GM21723 (cell line): ENCODE data around the gene ACP7.
"Not testable (repeated sequence)": the region's sequence is repeated elsewhere in the genome, so short reads cannot be mapped to it uniquely, and the experiment has no call there.

Experiments used
- ATAC-seq: cut with Tn5 transposase; IDR thresholded peaks from one replicate; pipeline ENCODE4 v1.9.1; 2021; ENCODE audit warnings: mild to moderate bottlenecking, moderate library complexity; ENCODE audit not compliant: unreplicated experiment

ACP7 gene

DNA sequence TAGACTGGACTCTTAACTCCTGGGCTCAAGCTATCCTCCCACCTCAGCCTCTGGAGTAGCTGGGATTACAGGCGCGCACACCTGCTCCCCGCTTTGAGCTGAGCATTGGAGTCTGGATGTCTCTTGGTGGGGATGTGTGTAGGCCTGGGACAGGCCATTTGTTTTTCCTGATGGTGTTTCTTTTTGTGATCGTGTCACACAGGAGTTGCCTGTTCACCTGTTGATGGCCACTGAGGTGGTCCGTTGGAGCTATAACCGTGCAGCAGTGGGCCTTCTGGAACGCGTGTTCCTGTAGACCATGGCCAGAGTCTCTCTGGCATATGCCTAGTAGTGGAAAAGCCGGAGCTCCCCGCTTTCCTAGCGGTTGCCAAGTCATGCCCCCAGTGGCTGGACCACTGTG is 44.9 kb downstream of the ACP7 start:
- no peak for ATAC-seq

DNA sequence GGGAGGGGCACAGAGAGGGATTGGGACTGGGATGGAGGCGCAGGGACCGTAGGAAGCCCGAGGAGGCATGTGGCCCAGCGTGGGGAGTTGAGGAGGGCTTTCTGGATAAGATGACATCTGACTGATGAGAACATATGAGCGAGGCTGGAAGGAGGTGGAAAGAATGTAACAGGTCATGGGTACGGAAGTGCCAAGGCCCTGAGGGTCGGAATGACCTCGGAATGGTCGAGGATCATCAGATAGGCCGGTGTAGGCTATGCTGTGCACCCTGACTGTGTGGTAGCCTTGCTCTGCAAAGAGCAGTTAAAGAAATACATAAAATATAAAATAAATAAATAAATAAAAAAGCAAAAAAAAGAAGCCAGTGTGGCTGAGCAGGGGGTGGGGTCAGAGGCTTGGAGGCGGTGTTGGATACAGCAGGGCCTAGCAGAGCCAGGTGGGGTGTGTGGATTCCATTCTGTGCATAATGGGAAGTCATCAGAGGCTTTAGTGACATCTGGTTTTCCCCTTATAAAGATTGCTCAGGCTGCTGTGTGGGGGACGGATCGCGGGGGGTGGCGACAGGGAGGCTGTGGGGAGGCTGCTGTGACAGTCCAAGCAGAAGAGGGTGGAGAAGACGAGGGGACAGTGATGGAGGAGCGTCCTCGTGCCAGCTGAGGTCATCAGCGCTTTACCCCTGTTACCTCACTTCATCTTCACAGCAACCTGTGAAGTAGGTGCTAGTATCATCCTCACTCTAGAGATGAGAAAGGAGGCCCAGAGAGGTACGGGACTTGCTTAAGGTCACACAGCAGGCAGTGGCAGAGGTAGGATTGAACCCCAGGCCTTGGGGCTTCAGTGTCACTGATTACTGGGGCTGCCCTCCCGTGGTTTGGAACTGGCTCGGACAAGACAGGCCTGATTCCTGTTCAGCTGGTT is 46.4 kb downstream of the ACP7 start:
- no peak for ATAC-seq

DNA sequence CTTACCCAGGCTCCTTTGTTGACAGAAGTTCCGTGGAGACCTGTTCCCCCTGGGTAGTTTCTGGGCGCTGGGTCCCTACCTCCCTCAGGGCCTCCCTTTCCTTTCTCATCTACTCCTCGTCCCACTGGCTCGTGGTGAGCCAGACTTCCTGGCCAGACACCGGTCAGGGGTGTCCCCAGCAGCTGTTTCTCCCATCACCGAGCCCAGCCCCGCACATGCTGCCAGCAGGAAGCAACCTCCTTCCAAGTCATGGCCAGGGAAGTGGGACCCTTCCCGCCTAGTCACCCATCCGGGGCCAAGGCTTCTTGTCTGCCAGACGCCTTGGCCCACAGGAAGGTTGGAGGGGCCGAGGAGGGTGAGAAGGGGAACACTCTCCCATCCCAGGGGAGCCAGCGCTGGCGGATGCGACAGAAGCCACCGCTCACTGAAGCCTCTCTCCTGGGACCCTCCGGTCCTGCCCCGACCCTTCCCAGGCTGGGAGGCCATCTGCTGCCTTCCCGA is 47.1 kb downstream of the ACP7 start:
- no peak for ATAC-seq

DNA sequence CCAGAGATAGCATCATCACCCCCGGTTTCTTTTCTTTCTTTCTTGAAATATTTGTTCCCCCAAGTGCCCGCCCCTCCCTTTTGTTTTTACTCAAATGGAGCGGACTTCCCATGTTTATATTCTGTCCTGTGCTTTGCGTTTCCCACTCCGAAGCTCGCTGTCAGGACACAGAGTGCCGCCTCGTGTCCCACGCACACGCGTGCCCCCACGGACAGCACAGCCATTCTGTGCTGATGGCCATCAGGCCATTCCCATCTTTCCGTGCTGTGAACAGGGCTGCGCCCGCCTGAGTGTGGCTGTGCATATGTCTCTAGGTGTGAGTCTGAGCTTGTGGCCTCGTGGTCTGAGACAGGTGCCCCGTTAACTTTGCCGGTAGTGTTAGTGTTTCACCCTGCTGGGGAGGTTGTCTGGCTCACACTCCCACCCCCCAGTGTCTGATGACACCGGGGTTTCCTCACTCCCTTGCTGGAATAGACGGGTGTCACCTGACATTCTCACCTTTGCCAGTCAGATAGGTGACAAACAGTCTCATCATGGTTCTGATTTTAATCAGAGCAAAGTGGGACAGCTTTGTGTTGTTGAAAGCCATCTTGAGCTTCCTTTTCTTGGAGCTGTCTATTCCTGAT is 48.3 kb downstream of the ACP7 start:
- ATAC-seq = no peak

DNA sequence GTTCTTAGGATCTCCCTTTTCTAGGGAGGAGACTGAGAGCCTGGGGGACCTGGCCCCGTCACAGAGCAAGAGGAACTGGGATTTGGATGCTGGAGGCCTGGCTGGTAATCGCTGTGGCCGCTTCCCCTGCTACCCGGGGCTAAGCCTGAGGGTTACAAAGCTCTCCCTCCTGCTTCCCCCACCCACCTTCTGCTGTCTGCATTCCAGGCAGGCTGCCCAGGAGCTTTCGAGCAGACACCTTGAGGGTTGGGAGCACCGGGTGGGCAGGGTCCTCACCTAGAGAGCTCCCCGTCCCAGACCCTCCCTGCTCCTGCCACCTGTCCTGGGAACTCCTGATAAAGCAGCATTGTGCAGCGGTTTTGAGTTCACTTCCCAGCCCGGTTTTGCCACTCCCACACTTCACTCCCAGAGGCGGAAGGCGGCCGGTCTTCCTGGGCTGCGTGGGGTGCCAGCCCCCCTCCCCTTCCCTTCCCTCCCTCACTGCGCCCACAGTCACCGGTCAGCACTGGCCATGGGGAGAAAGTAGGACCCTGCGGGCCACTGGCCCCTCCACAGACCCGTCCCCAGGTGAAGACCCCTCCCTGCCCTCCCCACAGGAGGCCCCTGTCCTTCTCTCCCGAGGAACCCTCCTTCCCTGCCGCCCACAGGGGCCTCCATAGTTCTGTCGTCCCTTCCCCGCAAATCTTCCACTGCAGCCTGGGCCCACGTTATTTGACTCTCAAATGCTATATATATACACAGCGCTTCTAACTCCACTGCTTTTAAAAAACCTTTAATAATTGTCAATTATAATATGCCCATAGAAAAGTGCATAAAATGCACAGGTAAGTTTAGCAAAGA is 49.5 kb downstream of the ACP7 start:
- ATAC-seq = no peak

DNA sequence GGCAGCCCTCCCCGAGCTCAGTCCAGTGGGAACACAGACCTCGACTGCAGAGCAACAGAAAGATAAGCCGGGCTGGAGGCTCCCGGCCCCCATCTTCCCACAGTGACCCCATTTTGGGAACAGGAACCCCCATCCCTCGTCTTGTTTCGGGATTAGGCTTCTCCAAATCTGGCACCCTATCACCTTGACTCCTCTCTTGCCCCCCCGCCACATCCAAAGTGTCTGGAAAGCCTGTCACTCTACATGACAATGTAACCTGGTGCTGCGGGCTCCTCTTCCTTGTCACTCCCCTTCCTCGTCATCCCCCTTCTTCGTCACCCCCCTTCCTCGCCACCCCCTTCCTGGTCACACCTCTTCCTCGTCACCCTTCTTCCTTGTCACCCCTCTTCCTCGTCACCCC is 51.5 kb downstream of the ACP7 start:
- ATAC-seq = no peak

DNA sequence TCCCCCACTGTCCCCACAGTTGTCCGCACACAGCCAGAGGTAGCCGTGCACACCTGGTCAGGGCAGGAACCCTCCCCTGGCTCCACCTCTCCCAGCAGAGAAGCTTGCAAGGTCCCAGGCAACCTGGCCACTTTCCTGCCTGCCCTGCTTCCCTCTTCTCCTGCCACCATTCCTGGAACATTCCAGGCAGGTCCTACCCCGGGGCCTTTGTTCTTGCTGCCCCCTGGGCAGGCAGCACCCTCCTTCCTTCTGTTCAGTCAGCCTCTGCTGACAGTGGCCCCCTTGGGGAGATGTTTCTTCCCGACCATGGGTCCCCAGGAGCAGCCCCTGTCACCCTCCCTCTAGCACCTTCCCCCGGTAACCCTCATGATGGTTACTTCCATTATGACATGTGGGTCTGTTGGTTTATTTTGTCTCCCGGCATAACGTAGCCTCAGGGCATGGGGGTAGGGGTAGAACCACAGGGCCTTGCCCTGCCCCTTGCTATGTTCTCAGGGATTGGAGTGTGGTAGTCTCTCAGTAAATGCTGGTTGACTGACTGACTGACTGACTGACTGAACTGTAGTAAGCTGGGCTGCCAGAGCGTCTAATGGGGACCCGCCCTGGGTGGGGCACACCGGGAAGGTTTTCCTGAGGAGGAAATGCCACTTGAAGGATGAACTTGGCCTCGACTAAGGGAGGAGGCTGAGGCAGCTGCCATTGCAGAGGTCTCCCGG is 52.2 kb downstream of the ACP7 start:
- ATAC-seq = no peak

DNA sequence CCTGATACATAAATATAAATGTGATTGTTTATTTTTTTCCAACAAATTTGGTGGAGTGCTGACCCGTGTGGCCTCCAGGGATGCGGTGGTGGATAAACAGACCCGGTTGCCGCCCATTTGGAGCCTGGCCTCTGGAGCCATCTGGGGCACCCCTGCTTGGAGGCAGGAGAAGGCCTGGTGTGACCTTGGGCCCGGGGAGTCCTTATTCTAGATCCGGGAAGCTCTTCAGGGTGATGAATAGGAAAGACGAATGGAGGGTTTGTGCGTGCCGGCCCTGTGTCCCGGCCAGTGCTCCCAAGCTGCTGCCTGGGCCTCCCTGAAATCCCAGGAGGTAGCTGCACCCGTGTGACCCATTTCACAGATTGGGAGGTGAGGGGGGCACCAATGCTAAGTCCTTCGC is 53.0 kb downstream of the ACP7 start:
- no peak for ATAC-seq

DNA sequence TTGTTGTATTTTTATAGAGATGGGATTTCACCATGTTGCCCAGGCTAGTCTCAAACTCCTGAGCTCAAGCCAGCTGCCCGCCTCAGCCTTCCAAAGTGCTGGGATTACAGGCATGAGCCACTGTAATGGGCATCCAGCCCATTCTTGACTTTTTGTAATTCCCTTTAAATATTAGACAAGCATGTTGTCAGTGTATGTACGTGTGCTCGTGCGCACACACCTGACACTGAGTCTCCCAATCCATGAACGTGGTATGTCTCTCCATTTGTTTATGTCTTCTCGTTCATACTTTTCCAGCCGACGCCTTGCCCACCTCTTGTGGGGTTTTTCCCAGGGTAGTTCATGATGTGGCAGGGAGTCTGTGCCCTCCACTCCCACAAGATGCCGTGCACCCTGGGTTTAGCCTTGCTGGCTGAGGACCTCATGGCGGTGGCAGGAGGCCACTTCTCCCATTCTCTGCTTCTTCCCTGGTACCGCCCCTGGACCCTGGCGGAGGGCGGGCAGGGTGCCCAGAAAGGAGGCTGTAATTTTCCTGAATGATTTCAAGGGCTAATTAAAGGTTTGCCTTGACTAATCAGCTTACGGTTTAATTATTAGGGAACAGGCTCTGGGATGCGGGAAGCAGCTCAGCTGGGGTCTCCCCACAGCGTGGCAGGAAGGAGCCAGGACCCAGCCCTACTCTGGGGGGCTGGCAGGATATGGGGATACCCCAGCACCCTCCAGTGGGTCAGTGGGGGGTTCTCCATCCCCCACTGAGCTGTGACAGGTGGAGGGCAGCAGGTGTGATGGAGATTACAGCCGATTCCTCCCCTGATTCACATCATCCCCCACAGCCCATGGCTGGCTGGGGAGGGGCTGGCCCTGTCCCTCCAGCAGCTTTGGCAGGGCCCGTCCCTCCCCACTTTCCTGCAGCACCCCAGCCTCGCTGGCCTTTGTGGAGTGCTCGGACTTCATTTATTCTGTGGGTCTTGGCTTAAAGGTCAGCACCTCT is 54.3 kb downstream of the ACP7 start:
- ATAC-seq = no peak

DNA sequence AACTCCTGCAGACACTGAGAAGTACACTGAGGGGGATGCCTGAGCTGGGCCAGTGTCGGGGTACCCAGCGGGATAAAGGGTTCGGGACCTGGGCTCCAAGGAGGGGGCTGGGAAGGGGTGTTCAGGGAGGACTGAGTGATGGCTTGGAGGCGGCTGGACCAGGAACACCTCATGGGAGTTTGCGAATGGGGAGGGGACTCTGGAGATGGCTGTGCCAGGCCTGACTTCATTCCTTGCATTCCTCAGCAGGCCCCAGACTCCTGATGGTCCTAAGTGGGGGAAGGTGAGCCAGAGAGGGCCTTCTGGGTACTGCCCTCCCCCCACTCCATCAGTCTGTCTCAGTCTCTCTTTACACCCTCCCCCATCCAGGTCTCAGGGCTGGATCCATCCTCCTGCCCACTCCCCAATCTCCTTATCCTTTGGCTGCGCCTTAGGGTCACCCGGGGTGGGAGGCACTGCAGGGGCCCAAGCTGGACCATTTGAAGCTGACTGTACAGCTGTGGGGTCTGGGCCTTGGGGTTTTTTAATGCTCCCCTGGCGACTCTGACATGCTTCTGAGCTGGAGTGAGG is 55.2 kb downstream of the ACP7 start:
- no peak for ATAC-seq

DNA sequence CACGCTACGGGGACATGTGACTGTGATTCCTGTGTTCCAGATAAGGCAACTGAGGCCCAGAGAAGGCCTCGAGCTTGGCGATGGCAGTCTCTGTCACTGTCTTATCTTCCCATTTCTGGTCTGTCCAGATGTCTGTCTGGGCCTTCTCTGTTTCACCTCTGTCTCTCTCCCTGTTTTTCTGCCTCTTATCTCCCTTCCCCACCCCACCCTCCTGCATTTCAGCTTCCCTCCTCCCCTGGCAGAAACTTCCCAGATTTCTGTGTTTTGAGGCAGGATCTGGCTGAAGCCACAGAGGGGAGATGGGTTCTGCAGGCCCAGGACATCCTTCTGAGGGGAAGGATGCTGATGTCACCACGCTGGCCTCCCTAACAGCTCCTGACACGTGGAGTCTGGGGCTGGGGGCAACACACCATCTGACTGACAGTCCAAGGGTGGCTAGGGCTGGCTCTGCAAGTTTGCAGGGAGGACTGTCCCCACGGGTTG is 55.8 kb downstream of the ACP7 start:
- ATAC-seq = no peak

DNA sequence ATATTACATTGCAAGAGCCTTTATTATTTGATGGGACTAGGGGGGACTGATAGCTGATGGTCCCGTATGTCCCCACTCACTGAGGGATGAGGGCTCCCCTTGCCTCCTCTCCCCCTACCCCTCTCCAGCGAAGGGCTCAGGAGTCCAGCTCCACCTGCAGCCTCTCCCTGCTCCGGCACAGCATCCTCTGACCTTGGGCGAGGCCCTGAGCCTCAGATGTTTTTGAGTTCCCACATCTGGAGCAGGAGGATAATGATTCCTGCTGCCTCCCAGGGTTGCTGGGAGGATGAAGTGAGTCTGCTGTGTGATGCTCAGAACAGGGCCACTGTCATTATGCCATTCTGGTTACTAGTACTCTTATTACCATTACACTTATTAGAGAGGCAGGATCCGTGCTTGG is 56.4 kb downstream of the ACP7 start:
- ATAC-seq = no peak

DNA sequence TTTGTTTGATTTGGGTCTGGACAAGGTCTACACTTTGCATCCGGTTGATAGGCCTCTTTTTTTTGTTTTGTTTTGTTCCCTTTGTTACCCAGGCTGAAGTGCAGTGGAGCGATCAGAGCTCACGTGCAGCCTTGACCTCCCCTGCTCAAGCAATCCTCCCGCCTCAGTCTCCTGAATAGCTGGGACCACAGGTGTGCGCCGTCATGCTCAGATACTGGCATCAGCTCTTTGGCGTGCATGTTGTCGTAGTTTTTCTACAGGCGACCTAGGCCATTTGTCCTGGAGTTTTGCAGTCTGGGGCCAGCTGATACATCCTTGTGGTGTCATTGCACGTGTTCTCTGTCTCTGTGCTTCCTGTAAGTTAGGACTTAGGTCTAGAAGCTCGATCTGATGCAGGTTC is 57.8 kb downstream of the ACP7 start:
- no peak for ATAC-seq

DNA sequence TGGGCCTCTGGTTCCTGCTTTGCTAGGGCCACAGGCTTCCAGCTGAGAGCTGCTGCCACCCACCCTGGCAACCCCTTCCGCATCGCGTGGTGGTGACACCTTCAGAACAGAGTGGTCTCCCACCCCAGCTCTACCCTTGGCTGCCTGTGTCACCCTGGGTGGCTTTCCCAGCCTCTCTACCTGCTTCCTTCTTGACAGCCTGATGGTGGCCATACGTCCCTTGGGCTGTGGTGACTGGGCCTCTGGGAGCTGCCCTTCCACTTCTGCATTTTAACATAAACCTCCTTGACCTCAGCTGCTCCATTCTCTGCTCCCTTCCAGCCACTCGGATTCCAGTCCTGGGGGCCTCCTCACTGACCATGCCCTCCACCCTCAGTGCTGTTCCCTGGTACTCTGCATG is 58.5 kb downstream of the ACP7 start:
- ATAC-seq = no peak

DNA sequence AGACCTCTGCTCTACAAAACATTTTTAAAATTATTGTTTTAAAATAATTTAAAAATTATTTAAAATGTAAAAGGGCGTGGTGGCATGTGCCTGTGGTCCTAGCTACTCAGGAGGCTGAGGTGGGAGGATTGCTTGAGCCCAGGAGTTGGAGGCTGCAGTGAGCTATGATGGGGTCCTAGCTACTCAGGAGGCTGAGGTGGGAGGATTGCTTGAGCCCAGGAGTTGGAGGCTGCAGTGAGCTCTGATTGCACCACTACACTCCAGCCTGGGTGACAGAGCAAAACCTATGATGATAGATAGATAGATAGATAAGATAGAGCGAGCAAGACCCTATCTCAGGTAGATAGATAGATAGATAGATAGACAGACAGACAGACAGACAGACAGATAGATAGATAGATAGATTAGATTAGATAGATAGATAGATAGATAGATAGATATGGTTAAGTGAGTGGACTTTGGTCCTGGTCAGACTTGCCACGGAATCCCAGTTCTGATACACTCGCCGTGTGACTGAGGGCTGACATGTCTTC is 59.7 kb downstream of the ACP7 start:
- ATAC-seq = not testable (repeated sequence)

DNA sequence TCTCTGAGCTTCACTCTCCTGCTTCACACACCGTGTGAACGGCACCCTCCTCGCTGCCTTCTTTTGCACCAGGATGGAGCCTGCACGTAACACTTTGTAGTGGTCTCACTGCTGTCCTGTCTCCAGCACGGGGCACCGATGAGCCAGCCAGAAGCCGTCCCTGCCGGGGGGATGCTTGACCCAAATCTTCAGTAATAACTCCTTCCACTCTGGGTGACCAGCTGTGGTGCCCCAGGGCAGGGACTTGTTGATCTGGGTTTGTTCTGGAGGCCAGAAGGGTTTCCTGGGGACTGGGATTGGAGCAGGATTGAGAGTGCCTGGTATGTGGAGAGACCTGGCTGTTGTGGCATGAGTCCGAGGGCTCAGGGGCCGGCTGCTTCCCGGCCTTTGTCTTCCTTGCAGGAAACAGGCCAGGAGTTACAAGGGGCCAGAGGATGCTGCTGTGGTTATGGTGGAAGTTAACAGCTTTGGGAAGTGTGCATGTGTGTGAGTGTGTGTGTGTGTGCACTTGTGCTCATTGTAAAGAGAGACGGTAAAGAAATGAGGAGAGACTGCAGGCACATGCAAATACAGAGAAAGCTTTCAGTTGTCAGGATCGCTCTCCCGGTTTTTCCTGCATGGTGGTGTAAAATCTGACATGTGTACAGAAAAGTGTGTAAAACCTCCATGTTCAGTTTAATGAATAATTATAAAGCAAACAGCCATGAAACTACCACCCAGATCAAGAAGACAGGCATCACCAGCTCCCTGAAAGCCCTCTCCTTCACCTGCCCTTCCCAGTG is 60.3 kb downstream of the ACP7 start:
- no peak for ATAC-seq

DNA sequence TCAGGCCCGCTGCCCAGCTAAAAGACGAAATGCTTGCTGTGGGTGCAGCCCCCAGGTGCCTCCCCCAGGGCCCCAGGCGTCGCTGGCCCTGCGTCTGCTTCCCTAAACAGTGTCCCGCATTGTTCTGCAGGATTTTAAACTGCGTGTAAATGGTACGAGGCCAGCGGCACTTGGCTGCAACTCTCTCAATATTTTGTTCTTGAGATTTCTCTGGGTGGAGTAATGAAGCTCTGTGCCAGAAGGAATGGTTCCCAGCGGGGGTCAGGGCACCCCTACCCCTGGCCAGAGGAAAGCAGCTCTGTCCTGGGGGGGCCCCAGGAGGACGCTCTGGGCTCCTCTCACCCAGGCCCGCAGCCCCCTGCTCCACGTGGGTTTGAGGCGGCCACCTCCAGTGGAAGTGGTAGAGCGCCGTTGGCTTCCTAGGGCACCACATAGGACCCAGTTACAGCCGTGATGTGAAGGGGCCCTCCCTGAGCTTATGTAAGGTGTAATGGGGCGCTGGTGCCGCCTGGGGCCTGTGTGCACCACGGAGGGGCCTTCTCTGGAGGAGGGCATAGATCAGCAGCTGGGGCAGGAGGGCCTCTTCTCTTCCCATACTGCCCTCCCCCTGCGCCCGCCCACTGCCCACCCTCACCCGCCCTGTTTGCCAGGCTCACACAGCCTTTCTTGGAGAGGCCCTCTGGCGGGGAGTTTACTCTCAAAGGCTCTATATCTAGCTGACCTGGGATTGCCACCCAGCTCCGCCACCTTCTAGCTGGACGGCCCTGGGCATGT is 61.2 kb downstream of the ACP7 start:
- ATAC-seq = no peak
